ENCODE data around the gene B3GAT3.

GRCh38 chr11:62577046-62577714, 44.6 kb downstream of the B3GAT3 start:
- no peak for TF ChIP-seq CTCF (IDR thresholded peaks at IDR 0.05)
- TF ChIP-seq EP300 (IDR thresholded peaks at IDR 0.05) = no peak
- TF ChIP-seq POLR2AphosphoS5 (IDR thresholded peaks at IDR 0.05) = peak in 1 of 4 donors; percentile 35
- no peak for TF ChIP-seq POLR2A (IDR thresholded peaks at IDR 0.05)
